ENCODE results near the gene CFAP20DC.

- TF ChIP-seq CTCF (IDR thresholded peaks at IDR 0.05; ENCODE audit: low read depth, low read length) (no peak), EZH2phosphoT487 (IDR thresholded peaks at IDR 0.05; ENCODE audit: low read depth) (no peak)
Measured at GRCh38 chr3:58888087-58888486, 161.7 kb downstream of the CFAP20DC start.

Data from OCI-LY3 (cell line).